DOHH2 (cell line): Measurements from ENCODE around the gene RNF4.

Experiments used
- EZH2phosphoT487 ChIP-seq: fragments of 200-600 bp; sonication (generic); IDR thresholded peaks from 2 replicates; pipeline ENCODE4 v1.6.1; 2017; ENCODE audit warnings: borderline replicate concordance, mild to moderate bottlenecking, antibody characterized with exemption, low read length, moderate library complexity, mixed read lengths
- TF ChIP-seq, protein P1 (sequence below): fragments of 200-600 bp; sonication (generic); IDR thresholded peaks from one replicate; pipeline ENCODE4 v1.5.1; 2014; ENCODE audit warnings: antibody characterized with exemption, mild to moderate bottlenecking, low read depth, low read length; ENCODE audit not compliant: poor library complexity, severe bottlenecking

GRCh38 chr4:2449051-2449450 lies 19.9 kb upstream of the RNF4 start:
- TF ChIP-seq, protein P1, sequence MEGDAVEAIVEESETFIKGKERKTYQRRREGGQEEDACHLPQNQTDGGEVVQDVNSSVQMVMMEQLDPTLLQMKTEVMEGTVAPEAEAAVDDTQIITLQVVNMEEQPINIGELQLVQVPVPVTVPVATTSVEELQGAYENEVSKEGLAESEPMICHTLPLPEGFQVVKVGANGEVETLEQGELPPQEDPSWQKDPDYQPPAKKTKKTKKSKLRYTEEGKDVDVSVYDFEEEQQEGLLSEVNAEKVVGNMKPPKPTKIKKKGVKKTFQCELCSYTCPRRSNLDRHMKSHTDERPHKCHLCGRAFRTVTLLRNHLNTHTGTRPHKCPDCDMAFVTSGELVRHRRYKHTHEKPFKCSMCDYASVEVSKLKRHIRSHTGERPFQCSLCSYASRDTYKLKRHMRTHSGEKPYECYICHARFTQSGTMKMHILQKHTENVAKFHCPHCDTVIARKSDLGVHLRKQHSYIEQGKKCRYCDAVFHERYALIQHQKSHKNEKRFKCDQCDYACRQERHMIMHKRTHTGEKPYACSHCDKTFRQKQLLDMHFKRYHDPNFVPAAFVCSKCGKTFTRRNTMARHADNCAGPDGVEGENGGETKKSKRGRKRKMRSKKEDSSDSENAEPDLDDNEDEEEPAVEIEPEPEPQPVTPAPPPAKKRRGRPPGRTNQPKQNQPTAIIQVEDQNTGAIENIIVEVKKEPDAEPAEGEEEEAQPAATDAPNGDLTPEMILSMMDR: no peak
- no peak for TF ChIP-seq EZH2phosphoT487
